HG03097 (cell line): Measurements from ENCODE around the gene LCA5L.

Experiments used
- ATAC-seq: cut with Tn5 transposase; IDR thresholded peaks from one replicate; pipeline ENCODE4 v1.9.1; 2021; ENCODE audit not compliant: unreplicated experiment, low FRiP score

LCA5L gene

GRCh38 chr21:39445321-39446269 lies at the start of gene LCA5L:
LCA5L (minus strand) TSS chr21:39445778; CDS start chr21:39428493, 17,285 bp downstream.
- peak; percentile 91 for ATAC-seq

GRCh38 chr21:39489380-39489924 lies 43.9 kb upstream of the LCA5L start:
- ATAC-seq, result no peak

- no peak for ATAC-seq
Observed at GRCh38 chr21:39484711-39485276, 39.2 kb upstream of the LCA5L start.

GRCh38 chr21:39483917-39484316 lies 38.3 kb upstream of the LCA5L start:
- ATAC-seq, result no peak

- no peak for ATAC-seq
Observed at GRCh38 chr21:39481886-39482285, 36.3 kb upstream of the LCA5L start.

- no peak for ATAC-seq
Observed at GRCh38 chr21:39480271-39480670, 34.7 kb upstream of the LCA5L start.

- ATAC-seq, result no peak
Observed at GRCh38 chr21:39479814-39480182, 34.2 kb upstream of the LCA5L start.

- ATAC-seq, result no peak
Observed at GRCh38 chr21:39479164-39479813, 33.7 kb upstream of the LCA5L start.

- no peak for ATAC-seq
Observed at GRCh38 chr21:39474611-39475010, 29.0 kb upstream of the LCA5L start.

GRCh38 chr21:39472786-39473185 lies 27.2 kb upstream of the LCA5L start:
- no peak for ATAC-seq

- ATAC-seq, result no peak
Observed at GRCh38 chr21:39471598-39471997, 26.0 kb upstream of the LCA5L start.

- no peak for ATAC-seq
Observed at GRCh38 chr21:39468559-39468958, 23.0 kb upstream of the LCA5L start.

GRCh38 chr21:39467746-39468145 lies 22.2 kb upstream of the LCA5L start:
- ATAC-seq, result no peak

GRCh38 chr21:39466584-39466983 lies 21.0 kb upstream of the LCA5L start:
- no peak for ATAC-seq

GRCh38 chr21:39463308-39463707 lies 17.7 kb upstream of the LCA5L start:
- no peak for ATAC-seq

GRCh38 chr21:39461419-39461818 lies 15.8 kb upstream of the LCA5L start:
- ATAC-seq, result peak; percentile 88

GRCh38 chr21:39456665-39457064 lies 11.1 kb upstream of the LCA5L start:
- no peak for ATAC-seq

- no peak for ATAC-seq
Observed at GRCh38 chr21:39454949-39455668, 9.5 kb upstream of the LCA5L start.

- ATAC-seq, result no peak
Observed at GRCh38 chr21:39453571-39454179, 8.1 kb upstream of the LCA5L start.

- ATAC-seq, result no peak
Observed at GRCh38 chr21:39452970-39453342, 7.4 kb upstream of the LCA5L start.
